HuH-7.5 (cell line): Measurements from ENCODE around the gene CRTAC1.
A peak's percentile ranks its signal among the peaks of the same experiment; 100 is the strongest.

Experiments used
- DNase-seq: peaks from one replicate; pipeline ENCODE4 v3.0.0; 2011; ENCODE audit warnings: low spot score

CRTAC1 gene

GRCh38 chr10:98030093-98030821 is at the start of gene CRTAC1:
Gene CRTAC1, minus strand, starts transcription at chr10:98030621. Its CDS starts 149 bp downstream, at chr10:98030472.
- no peak for DNase-seq

- no peak for DNase-seq
These were observed 48.4 kb upstream of the CRTAC1 start for GRCh38 chr10:98078774-98079173.

GRCh38 chr10:98077223-98077622 is 46.8 kb upstream of the CRTAC1 start:
- no peak for DNase-seq

GRCh38 chr10:98076086-98076485 is 45.7 kb upstream of the CRTAC1 start:
- no peak for DNase-seq

GRCh38 chr10:98074315-98074911 is 44.0 kb upstream of the CRTAC1 start:
- DNase-seq, result no peak

- no peak for DNase-seq
These were observed 36.7 kb upstream of the CRTAC1 start for GRCh38 chr10:98067165-98067564.

GRCh38 chr10:98063740-98064027 is 33.3 kb upstream of the CRTAC1 start:
- DNase-seq, result no peak

- DNase-seq, result no peak
These were observed 32.0 kb upstream of the CRTAC1 start for GRCh38 chr10:98062424-98062823.

- no peak for DNase-seq
These were observed 29.7 kb upstream of the CRTAC1 start for GRCh38 chr10:98060079-98060478.

GRCh38 chr10:98058295-98058694 is 27.9 kb upstream of the CRTAC1 start:
- no peak for DNase-seq

- no peak for DNase-seq
These were observed 25.6 kb upstream of the CRTAC1 start for GRCh38 chr10:98055841-98056516.

- no peak for DNase-seq
These were observed 16.8 kb upstream of the CRTAC1 start for GRCh38 chr10:98047009-98047741.

- peak; percentile 64 for DNase-seq
These were observed 15.5 kb upstream of the CRTAC1 start for GRCh38 chr10:98045785-98046389.

- peak; percentile 74 for DNase-seq
These were observed 11.1 kb upstream of the CRTAC1 start for GRCh38 chr10:98041352-98042043.

GRCh38 chr10:98039690-98040381 is 9.4 kb upstream of the CRTAC1 start:
- DNase-seq, result no peak

- DNase-seq, result no peak
These were observed 7.9 kb upstream of the CRTAC1 start for GRCh38 chr10:98038288-98038687.

GRCh38 chr10:98035599-98035998 is 5.2 kb upstream of the CRTAC1 start:
- no peak for DNase-seq

- DNase-seq, result no peak
These were observed 3.1 kb upstream of the CRTAC1 start for GRCh38 chr10:98033515-98033914.

- no peak for DNase-seq
These were observed 1.0 kb upstream of the CRTAC1 start for GRCh38 chr10:98031440-98031839.

- no peak for DNase-seq
These were observed 590 bp upstream of the CRTAC1 start for GRCh38 chr10:98030991-98031431.
